Fibroblast of villous mesenchyme (primary cell): ENCODE data around the gene TMEM100. TPM values are rescaled to one million over a fixed set of nuclear protein-coding genes. Genes with fewer than 3 reads are reported as not detected.

ENCODE experiments used
- DNase-seq: peaks from one replicate; pipeline ENCODE4 v3.0.0-alpha.2; 2010; ENCODE audit warnings: low read depth
- H3K4me3 ChIP-seq: 2 replicates; pipeline ENCODE4 v1.5.1; 2011; ENCODE audit warnings: low read depth, mild to moderate bottlenecking, low read length
- CTCF ChIP-seq: IDR thresholded peaks from 2 replicates; pipeline ENCODE4 v1.5.1; 2012; ENCODE audit warnings: low read depth, mild to moderate bottlenecking, low read length; ENCODE audit not compliant: insufficient read depth
- total RNA-seq: library from RNA; depleted of rRNA; stranded (reverse); fragments of >200 nt; gene quantifications from 2 replicates; pipeline ENCODE4 v1.2.3, GENCODE V29; 2012

Gene TMEM100
- total RNA-seq, 1 donor = under 0.01 TPM

GRCh38 chr17:55764610-55765009, 41.9 kb upstream of the TMEM100 start:
- no peak overlapping the region for H3K4me3 ChIP-seq
- no peak for DNase-seq
- no peak for TF ChIP-seq CTCF

- TF ChIP-seq CTCF = no peak
- DNase-seq = peak; percentile 43
These were observed 41.2 kb upstream of the TMEM100 start for GRCh38 chr17:55763856-55764255.

GRCh38 chr17:55762086-55762858, 39.6 kb upstream of the TMEM100 start:
- no peak for DNase-seq
- TF ChIP-seq CTCF = no peak
- no peak overlapping the region for H3K4me3 ChIP-seq

More at GRCh38 chr17:55763856-55764255, 41.2 kb upstream of the TMEM100 start:
- H3K4me3 ChIP-seq = no peak overlapping the region

DNA sequence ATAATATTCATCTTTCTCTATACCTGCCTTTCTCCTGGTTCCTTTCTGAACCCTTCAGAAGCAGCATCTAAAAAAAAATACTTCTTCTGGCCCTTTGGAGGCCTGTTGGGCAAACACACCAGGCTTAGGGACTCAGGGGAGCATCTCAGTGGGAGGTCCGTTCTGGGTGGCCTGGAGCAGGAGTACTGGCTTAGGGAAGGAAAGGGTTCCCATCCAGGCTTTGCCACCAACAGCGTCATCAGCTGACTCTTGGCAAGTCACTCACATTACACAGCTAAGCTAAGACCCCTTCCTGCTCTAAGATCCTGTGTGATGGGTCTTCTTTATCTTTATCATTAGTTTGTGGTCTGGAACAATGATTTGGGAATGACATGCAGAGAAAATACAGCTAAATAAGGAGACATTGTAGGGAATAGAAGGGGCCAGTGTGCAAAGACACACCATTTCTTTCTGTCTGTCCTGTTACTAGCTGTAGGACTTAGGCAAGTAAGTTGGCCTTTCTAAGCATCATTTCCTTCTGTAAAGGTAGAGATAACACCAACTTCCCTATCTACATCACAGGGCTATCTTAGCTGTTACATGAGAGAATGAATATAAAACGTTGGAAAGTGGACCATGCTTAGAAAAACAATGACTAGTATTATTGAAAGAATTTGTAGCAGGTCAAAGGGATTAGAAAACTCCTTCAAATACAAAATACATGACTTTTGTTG, 38.1 kb upstream of the TMEM100 start:
- H3K4me3 ChIP-seq = no peak overlapping the region
- no peak for TF ChIP-seq CTCF
- no peak for DNase-seq

GRCh38 chr17:55758171-55758570, 35.5 kb upstream of the TMEM100 start:
- no peak for TF ChIP-seq CTCF
- DNase-seq = no peak
- no peak overlapping the region for H3K4me3 ChIP-seq

DNA sequence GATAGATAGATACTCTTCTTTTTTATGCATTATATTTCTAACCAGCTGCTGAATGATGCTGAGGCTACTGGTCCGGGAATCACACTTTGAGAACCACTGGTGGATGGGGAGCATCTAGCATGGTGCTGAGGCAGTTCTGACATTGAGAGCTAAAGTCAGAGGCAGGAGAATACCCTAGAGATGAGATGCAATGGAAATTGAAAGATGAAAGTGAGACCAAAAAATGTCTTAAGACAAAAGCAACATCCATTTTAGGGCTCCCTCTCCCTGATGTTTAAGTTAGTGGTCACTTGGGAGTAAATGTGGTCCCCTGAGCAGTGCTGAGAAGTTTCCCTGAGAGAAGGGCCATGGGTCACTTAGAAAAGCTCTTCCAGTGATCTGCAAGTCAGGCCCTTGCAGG, 35.0 kb upstream of the TMEM100 start:
- no peak overlapping the region for H3K4me3 ChIP-seq
- TF ChIP-seq CTCF = no peak
- no peak for DNase-seq

DNA sequence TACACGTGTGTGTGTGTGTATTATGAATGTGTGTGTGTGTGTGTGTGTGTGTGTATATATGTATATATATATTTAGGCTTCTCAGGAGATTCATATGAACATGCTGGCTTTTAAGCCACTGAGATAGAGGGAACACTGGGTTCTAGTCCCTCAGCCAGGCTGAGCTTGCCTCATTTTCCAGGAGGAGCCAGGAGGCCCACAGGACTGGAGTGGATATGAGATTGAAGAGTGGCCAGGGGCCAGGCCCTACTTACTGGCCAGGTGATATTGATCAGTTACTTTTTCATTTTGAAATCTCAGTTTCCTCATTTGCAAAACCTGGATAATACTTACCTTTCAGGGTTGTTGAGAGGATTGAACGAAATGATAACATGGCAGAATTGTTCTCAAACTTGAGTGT, 34.0 kb upstream of the TMEM100 start:
- TF ChIP-seq CTCF = no peak
- DNase-seq = no peak
- no peak overlapping the region for H3K4me3 ChIP-seq
